HEK293 (cell line): Measurements from ENCODE around the gene ALG8.

Source experiments
- CTCF ChIA-PET: fragments of 350-600 bp; formaldehyde crosslinking; extraction: SDS; loops from one replicate; lab custom pipeline; 2021; ENCODE audit warnings: antibody characterized with exemption; lab: Yijun Ruan, JAX
- POLR2A ChIA-PET: fragments of 300-600 bp; formaldehyde crosslinking; extraction: SDS; loops from one replicate; lab custom pipeline; 2020; ENCODE audit warnings: antibody characterized with exemption, inconsistent platforms; lab: Yijun Ruan, JAX
- H3K27ac ChIP-seq: fragments of 200-500 bp; sonication (Bioruptor generic); 2 replicates; pipeline ENCODE4 v1.5.1; 2014; ENCODE audit warnings: low read depth, low read length, control low read depth, inconsistent platforms; ENCODE audit errors: extremely low read depth
- H3K36me3 ChIP-seq, 2 experiments: fragments of 200-500 bp in 1 of 2; sonication (Bioruptor generic) in 1 of 2; 1 replicate in 1 of 2; 2 replicates in 1 of 2; pipeline ENCODE4 v1.5.1; 2014 to 2017; ENCODE audit warnings: inconsistent platforms in 2 of 2, low read length in 2 of 2; ENCODE audit not compliant: control insufficient read depth in 2 of 2, insufficient read depth in 1 of 2
- H3K4me1 ChIP-seq: fragments of 200-500 bp; sonication (Bioruptor generic); 2 replicates; pipeline ENCODE4 v1.5.1; 2014; ENCODE audit warnings: mild to moderate bottlenecking, low read length, inconsistent platforms; ENCODE audit not compliant: control insufficient read depth, insufficient read depth
- H3K4me3 ChIP-seq: 2 replicates; pipeline ENCODE4 v1.5.1; 2011; ENCODE audit warnings: low read depth, mild to moderate bottlenecking, control low read depth, low read length, moderate library complexity
- H3K9me3 ChIP-seq: fragments of 200-500 bp; sonication (Bioruptor generic); 2 replicates; pipeline ENCODE4 v1.5.1; 2014; ENCODE audit warnings: low read depth, low read length, inconsistent platforms; ENCODE audit not compliant: control insufficient read depth, insufficient read depth
- CTCF ChIP-seq: fragments of 450-650 bp; formaldehyde crosslinking; IDR thresholded peaks from 2 replicates; pipeline ENCODE4 v1.5.1; 2016; ENCODE audit warnings: missing biosample characterization, missing genetic modification characterization
- ZFHX2 ChIP-seq: fragments of 450-650 bp; formaldehyde crosslinking; conservative IDR thresholded peaks from 2 replicates; pipeline ENCODE4 v1.5.1; 2016; ENCODE audit warnings: missing biosample characterization, missing genetic modification characterization
- ZNF10 ChIP-seq: fragments of 450-650 bp; formaldehyde crosslinking; IDR thresholded peaks from 2 replicates; pipeline ENCODE4 v1.5.1; 2017; ENCODE audit warnings: missing biosample characterization, missing genetic modification characterization
- ZNF175 ChIP-seq: fragments of 450-650 bp; formaldehyde crosslinking; IDR thresholded peaks from 2 replicates; pipeline ENCODE4 v1.5.1; 2016; ENCODE audit warnings: missing biosample characterization, missing genetic modification characterization
- ZNF350 ChIP-seq: fragments of 450-650 bp; formaldehyde crosslinking; IDR thresholded peaks from 2 replicates; pipeline ENCODE4 v1.5.0; 2017; ENCODE audit warnings: missing biosample characterization, mild to moderate bottlenecking, missing genetic modification characterization
- ZNF544 ChIP-seq: fragments of 450-650 bp; formaldehyde crosslinking; IDR thresholded peaks from 2 replicates; pipeline ENCODE4 v1.5.0; 2017; ENCODE audit warnings: missing biosample characterization, missing genetic modification characterization
- ZNF610 ChIP-seq: fragments of 450-650 bp; formaldehyde crosslinking; IDR thresholded peaks from 2 replicates; pipeline ENCODE4 v1.5.1; 2016; ENCODE audit warnings: missing biosample characterization, missing genetic modification characterization, borderline replicate concordance
- ZNF670 ChIP-seq: fragments of 450-650 bp; formaldehyde crosslinking; IDR thresholded peaks from 2 replicates; pipeline ENCODE4 v1.5.1; 2016; ENCODE audit warnings: missing biosample characterization, missing genetic modification characterization, low read depth
- ZSCAN5A ChIP-seq: fragments of 450-650 bp; formaldehyde crosslinking; IDR thresholded peaks from 2 replicates; pipeline ENCODE4 v1.5.1; 2016; ENCODE audit warnings: missing biosample characterization, missing genetic modification characterization
- TF ChIP-seq, protein P1 (sequence below): fragments of 450-650 bp; formaldehyde crosslinking; IDR thresholded peaks from 2 replicates; pipeline ENCODE4 v1.5.0; 2017; ENCODE audit warnings: missing biosample characterization, missing genetic modification characterization, borderline replicate concordance

The ALG8 gene

DNA sequence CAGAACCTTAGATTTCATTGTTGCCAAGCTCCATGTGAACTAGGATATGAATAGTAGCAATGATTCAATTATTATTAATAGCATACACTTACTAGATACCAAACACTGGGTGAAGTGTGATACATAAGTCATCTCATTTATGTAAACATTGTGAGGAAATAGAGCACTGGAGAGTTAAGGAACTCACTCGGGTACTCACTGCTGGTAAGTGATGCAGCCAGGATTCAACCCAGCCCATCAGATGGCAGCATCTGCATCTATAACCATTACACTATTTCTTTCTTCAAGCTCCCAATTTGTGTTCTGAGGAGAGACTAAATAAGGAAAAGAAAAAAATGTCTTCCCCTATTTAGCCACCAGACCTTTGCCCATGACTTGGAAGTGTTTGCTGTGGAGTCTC lies 10.2 kb upstream of the ALG8 start:
- Histone ChIP-seq H3K36me3 (peaks cover 0 to 8% of the 10 kb centered on the region in 2 experiments; a peak in 1 of 3 replicates), H3K4me1 (no peaks in the 10 kb centered on the region), H3K27ac (no peak overlapping the region), H3K4me3 (no peak overlapping the region), H3K9me3 (no peaks in the 10 kb centered on the region)
- TF ChIP-seq ZNF544 (tag by site-specific recombination) (no peak), CTCF (peak; percentile 12; the same call in 1 of the 2 replicates)
- ChIA-PET POLR2A (interaction anchor here (0.9 kb wide), 1 partner anchor 10 kb away, joined by 3 read pairs; the partner anchor contains the start of gene ALG8), CTCF (interaction anchor here (1.1 to 1.2 kb wide), 2 partner anchors 104 to 489 kb away, joined by 3 to 4 read pairs; no protein-coding TSS in a partner anchor)

DNA sequence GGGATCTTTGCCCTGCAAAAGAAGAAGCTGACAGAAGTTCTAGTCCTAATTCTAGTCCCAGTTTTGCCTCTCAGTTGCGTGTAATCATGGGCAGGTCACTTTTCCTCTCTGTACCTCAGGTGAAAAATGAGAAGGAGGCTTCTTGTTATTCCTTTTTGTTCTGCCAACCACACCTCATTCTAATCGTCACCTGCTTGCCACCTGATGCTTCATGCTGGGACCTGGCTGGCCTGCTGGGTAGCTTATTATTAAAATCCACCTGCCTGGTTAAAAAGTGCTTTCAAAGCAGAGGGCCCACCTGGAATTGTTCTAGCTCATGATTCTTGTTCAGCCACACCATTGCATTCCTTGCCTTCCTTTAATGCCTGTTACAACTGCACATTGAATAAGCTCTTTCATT lies 8.4 kb upstream of the ALG8 start:
- no peaks in the 10 kb centered on the region for H3K9me3 ChIP-seq
- H3K4me1 ChIP-seq, result no peaks in the 10 kb centered on the region
- no peak overlapping the region for H3K27ac ChIP-seq
- CTCF ChIA-PET, result interaction anchor here (0.5 kb wide), 1 partner anchor 505 kb away, joined by 3 read pairs; no protein-coding TSS in a partner anchor
- peaks cover 0 to 20% of the 10 kb centered on the region in 2 experiments; a peak in 1 of 3 replicates for H3K36me3 ChIP-seq
- TF ChIP-seq ZNF350 (tag by site-specific recombination) (no peak), ZNF175 (tag by site-specific recombination) (no peak), ZNF10 (tag by site-specific recombination) (no peak), ZFHX2 (tag by site-specific recombination) (no peak)
- TF ChIP-seq, protein P1, sequence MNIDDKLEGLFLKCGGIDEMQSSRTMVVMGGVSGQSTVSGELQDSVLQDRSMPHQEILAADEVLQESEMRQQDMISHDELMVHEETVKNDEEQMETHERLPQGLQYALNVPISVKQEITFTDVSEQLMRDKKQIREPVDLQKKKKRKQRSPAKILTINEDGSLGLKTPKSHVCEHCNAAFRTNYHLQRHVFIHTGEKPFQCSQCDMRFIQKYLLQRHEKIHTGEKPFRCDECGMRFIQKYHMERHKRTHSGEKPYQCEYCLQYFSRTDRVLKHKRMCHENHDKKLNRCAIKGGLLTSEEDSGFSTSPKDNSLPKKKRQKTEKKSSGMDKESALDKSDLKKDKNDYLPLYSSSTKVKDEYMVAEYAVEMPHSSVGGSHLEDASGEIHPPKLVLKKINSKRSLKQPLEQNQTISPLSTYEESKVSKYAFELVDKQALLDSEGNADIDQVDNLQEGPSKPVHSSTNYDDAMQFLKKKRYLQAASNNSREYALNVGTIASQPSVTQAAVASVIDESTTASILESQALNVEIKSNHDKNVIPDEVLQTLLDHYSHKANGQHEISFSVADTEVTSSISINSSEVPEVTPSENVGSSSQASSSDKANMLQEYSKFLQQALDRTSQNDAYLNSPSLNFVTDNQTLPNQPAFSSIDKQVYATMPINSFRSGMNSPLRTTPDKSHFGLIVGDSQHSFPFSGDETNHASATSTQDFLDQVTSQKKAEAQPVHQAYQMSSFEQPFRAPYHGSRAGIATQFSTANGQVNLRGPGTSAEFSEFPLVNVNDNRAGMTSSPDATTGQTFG (tag by site-specific recombination), result no peak
- TF ChIP-seq, all 188 proteins: peak for 0
- no peak overlapping the region for H3K4me3 ChIP-seq
- POLR2A ChIA-PET, result no interaction called here

- no peaks in the 10 kb centered on the region for H3K9me3 ChIP-seq
- H3K4me1 ChIP-seq, result no peaks in the 10 kb centered on the region
- ChIA-PET POLR2A (no interaction called here), CTCF (no interaction called here)
- TF ChIP-seq ZNF610 (tag by site-specific recombination) (no peak), ZSCAN5A (tag by site-specific recombination) (no peak), ZNF670 (no peak)
- no peak overlapping the region for H3K4me3 ChIP-seq
- H3K36me3 ChIP-seq, result peaks cover 0 to 28% of the 10 kb centered on the region in 2 experiments; a peak in 1 of 3 replicates
- H3K27ac ChIP-seq, result no peak overlapping the region
Measured at GRCh38 chr11:78145511-78146025, 6.1 kb upstream of the ALG8 start.
